ENCODE results near the gene SHCBP1L. TPM values are rescaled to one million over a fixed set of nuclear protein-coding genes. Genes with fewer than 3 reads are reported as not detected.
"Not testable (repeated sequence)": the region's sequence is repeated elsewhere in the genome, so short reads cannot be mapped to it uniquely, and the experiment has no call there.

SHCBP1L gene
- polyA plus RNA-seq, 3 donors: 0.12 TPM; not detected in 2

DNA sequence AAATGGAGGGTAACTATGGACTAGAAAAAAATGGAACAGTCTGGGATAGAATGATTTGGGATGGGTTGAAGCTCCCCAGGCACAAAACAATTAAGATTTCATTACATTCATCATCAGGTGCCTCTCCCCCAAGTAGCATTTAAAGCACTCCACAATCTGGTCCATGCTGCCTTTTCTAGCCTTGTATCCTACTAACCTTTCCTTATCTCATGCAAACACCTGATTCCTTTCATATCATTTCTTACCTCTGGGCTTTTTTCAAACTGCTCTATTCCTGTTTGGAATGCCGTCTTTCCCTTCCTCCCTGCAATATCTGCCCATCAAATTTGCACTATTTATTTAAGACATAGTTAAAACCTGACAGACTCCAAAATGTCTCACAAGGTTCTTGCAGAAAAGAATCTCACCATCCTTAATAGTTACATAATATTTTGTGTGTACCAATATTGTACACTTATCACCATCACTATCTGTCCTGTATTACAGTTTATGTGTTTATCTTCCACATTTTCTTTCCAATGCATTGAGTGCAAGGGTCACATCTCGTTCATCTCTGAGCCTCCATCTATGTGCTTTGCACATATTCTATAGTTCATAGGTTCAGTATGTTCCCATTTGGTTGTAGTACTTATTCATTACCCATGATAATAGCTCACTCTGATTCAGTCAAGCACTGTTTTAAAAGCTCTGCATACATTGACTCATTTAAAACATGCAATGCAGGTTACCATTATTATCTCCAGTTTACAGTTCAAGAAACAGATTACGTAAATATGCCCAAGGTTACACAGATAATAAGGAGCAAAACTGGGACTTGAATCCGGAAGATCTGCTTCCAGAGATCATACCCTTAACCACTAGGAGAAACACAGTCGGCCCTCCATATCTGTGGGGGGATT is 16.1 kb upstream of the SHCBP1L start:
- H3K27ac ChIP-seq (ENCODE audit: low read depth, low read length): no peak overlapping the region
- WGBS, 3 donors: 47 to 85% (median 79%) methylated on average over 5 of the region's 5 CpGs

DNA sequence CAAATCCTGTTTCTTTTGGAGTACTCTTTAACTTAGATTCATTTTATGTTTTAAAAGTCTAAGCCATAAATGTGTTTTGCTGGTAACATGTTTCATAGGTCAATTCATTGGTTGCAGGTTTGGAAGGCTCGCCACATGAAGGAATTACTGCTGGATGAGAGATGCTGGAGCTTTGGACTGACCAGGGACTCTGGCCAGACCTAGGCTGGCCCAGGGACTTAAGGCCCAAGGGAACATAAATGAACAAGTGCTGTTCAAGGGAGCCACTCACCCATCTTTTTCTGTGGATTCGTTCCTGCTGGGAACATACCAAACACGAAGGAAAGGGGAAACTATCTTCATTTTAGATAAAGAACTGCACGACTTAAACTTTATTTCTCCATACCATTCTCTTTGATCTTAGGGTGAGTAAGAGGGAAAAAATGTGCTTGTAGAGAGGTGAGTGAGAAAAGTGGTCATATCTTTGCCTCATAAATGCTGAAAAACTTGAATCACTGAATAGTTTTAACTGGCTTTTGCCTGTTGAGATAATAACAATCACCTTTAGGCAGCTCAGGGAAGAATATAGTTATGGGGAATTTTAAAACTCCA is 15.3 kb upstream of the SHCBP1L start:
- 62 to 76% (median 73%) methylated on average over 4 of the region's 4 CpGs for WGBS, 3 donors
- H3K27ac ChIP-seq (ENCODE audit: low read depth, low read length): no peak overlapping the region

DNA sequence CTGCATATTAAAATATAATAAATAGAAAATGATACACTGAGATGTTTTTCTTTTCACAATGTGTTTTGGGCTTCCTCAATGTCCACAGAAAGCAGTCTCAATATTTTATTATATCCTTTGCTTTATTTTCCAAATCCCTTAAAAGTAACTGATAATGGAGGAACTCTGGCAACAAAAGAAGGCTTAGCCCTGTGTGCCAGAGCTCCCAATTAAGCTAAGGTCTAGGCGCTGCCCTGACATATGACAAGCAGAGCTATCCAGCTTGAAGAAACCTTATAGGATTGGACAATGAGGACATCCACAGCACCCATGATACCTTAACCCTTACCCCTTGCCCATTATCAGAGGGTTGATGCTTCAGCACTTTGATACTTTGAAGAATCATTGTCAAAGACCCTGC is 12.9 kb upstream of the SHCBP1L start:
- WGBS, 3 donors: 92 to 95% (median 93%) methylated on average over 1 of the region's 1 CpG
- no peak overlapping the region for H3K27ac ChIP-seq (ENCODE audit: low read depth, low read length)

DNA sequence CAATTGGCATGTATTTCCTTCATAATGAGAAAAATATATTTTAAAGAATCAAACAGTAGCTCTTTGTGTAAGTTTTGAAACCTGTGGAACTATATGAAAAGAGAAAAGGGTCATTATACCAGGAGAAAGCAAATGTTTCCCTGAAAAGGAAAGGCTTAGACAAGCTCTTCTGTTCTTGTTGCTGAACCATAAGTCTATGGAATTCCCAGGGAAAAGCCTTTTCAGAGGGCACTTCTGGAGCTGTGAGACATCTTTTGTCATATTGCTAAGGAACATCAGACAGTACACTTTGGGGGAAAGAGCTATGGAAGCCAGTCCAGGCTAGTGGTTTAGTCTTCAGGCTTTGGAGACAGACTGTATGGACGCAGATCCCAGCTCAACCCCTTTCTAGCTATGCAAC is 12.1 kb upstream of the SHCBP1L start:
- H3K27ac ChIP-seq (ENCODE audit: low read depth, low read length): no peak overlapping the region
- WGBS, 3 donors: 92 to 100% (median 93%) methylated on average over 1 of the region's 1 CpG

DNA sequence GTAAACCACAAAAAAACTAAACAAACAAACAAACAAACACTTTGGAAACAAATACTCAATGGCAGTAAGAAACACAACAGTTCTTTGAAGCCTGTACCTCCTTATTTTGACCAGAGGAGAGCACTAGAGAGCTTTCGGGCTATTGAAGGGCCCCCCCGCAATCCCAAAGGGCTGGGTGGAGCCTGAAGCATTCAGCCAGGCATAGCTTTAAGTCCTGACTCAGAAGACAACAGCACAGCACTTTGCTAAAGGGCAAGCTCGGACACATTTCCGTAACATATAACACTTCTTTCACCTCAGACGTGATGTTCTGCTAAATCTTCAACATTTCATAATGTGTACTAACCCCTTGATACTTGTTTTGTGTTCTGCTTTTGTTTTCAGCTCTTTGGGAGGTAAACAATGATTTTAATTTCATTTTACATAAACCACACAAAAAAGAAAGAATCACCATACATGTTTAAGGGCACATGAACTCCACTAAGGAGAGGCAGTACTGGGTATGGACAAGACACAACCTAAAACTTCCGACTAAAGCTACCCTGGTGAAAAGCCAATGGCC is 9.7 kb upstream of the SHCBP1L start:
- WGBS, 3 donors: 7 to 15% (median 11%) methylated on average over 6 of the region's 6 CpGs
- H3K27ac ChIP-seq (ENCODE audit: low read depth, low read length): no peak overlapping the region

DNA sequence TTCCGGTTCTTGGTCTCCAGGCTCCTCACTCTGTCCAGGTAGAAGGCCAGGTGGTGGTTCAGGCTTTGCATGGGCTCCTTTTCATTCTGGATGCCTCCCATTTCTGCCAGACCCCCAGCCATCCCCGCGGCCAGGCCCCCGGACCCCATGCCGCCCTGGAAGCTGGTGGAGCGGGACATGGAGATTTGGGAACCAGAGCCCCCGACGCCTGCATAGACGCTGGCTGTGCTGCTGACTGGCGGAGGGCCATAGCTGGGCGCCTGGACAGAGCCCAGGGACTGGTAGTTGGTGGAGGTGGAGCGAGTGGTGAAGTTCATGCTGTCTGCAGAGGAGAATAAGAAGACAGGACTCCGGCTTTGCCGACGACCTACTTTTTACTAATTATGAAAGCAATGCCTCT is 7.1 kb upstream of the SHCBP1L start:
- WGBS, 3 donors: 85 to 89% (median 86%) methylated on average over 15 of the region's 15 CpGs
- H3K27ac ChIP-seq (ENCODE audit: low read depth, low read length): no peak overlapping the region

DNA sequence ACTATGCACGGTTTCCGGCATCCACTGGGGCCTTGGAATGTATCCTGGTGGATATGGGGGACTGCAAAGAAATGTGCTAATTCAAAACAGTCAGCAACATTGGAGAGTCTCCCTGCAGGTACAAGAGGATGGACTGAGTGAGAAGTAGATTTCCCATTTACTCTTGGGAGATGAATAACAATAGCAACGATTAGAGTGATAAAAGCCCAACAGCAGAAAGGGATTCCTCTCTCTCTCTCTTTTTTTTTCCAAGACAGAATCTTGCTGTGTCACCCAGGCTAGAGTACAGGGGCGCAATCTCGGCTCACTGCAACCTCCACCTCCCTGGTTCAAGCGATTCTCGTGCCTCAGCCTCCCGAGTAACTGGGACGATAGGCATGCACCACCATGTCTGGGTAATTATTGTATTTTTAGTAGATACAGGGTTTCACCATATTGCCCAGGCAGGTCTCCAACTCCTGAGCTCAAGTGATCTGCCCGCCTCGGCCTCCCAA is 5.0 kb upstream of the SHCBP1L start:
- 79 to 89% (median 87%) methylated on average over 11 of the region's 11 CpGs for WGBS, 3 donors
- no peak overlapping the region for H3K27ac ChIP-seq (ENCODE audit: low read depth, low read length)

DNA sequence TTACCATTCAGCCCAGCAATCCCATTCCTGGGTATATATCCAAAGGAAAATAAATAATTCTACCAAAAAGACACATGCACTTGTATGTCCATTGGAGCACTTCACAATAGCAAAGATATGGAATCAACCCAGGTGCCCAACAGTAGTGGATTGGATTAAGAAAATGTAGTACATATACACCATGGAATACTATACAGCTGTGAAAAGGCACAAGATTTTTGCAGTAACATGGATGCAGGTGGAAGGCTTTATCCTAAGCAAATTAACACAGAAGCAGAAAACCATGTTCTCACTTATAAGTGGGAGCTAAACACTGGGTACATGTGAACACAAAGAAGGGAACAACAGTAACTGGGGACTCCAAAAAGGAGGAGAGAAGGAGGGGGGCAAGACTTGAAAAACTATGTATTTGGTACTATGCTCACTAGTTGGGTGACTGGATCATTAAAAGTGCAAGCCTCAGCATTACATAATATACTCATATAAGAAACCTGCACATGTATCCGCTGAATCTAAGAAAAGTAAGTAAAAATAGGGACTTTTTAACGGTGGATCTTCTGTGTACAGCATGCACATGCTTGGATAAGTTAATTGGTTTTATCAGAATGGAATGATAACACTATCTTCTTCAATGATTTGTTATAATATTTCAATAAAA is 3.9 kb upstream of the SHCBP1L start:
- 85 to 95% (median 89%) methylated on average over 2 of the region's 2 CpGs for WGBS, 3 donors

DNA sequence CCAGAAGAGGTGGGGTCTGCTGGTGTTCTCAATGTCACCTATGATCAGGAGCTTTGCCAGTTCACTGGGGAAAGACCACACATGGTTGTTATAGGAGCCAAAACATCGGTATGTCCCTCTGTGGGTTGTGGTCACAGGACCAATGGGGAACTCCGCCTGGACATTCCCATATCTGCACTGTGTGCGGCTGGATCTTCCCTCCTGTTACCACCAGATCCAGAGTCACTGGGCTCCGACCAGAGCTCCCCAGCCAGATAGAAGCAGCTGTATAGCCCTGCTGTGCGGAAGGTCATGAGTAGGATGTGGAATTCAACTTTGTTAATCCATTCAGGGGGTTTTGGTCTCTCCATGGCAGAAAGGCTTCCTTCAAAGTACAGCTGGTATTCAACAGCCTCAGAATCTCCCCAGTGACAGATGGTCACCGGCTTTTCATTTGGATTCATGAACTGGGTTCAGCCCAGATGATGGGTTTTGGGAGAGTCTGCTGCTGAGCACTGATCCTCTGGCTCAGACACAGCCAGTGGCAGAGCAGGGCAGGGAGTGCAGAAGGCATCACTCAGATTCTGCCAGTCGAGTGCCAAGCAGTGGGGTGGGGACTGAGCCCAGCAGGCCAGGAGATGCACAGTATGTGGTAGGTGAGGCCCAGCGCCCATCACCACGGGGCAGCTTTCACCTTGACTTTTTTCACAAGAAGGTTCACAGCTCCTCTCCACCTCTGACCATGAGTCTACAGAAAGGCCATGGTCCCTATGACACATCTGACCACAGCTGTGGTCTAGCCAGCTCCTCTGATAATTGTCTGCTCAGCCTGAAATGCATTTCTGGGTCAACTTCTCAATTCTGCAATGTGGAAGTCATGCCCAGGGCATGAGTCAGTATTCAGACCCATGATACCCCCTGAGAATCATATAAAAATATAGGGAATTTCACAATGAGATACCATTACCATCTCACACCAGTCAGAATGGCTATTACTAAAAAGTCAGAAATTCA is 2.9 kb upstream of the SHCBP1L start:
- 89 to 95% (median 92%) methylated on average over 9 of the region's 9 CpGs for WGBS, 3 donors

More for the DNA sequence above, 3.9 kb upstream of the SHCBP1L start:
- H3K27ac ChIP-seq (ENCODE audit: low read depth, low read length): no peak overlapping the region

DNA sequence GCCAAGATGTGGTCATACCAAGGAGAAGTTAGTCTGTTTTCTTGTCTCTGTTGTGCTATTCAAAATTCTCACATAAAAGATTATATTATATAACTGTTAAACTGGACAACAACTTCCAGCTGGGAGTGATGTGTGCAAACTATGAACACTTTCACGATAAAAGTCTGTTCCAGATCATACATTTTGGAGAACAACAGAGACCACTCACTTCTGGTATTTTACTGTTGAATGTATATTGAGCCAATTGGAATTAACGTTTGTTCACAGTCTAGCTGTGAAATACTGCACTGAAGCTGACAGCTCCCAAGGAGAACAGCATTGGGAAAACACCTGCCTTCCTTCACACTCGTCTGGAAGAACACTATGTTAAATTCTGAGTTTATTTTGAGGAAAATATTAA is 860 bp upstream of the SHCBP1L start:
- no peak overlapping the region for H3K27ac ChIP-seq (ENCODE audit: low read depth, low read length)
- WGBS, 3 donors: 61 to 82% (median 82%) methylated on average over 3 of the region's 3 CpGs

More for the DNA sequence above, 2.9 kb upstream of the SHCBP1L start:
- H3K27ac ChIP-seq (ENCODE audit: low read depth, low read length): no peak overlapping the region

DNA sequence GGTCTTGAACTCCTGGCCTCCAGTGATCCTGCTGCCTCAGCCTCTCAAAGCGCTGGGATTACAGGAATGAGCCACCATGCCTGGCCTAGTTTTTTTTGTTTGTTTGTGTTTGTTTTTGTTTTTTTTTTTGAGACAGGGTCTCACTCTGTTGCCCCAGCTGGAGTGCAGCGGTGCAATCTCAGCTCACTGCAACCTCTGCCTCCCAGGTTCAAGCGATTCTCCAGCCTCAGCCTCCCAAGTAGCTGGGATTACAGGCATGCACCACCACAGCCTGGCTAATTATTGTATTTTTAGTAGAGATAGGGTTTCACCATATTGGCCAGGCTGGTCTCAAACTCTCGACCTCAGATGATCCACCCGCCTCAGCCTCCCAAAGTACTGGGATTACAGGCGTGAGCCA is 9.6 kb downstream of the SHCBP1L start:
- WGBS, 3 donors: 96 to 98% (median 97%) methylated on average over 6 of the region's 6 CpGs

DNA sequence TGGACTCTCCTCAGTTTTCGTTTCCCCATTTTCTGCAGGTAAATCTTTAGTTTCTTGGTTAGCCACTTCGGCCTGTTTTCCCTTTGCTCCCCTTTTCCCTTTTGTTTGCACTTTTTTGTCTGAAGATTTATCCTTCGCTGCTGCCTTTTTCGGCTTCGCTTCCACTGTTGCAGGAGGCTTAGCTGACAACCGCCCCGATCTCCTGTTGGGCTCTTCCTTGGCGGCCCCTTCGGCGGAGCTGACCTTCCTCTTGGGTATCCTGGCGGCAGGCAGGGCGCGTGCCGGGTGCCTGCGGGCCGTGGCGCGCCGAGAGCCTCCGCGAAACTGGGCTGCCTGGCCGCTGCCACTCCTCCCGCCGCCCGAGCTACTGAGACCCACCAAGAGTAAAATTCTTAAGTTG is 10.8 kb downstream of the SHCBP1L start:
- H3K27ac ChIP-seq (ENCODE audit: low read depth, low read length): not testable (repeated sequence)
- WGBS, 3 donors: 26 to 28% (median 27%) methylated on average over 25 of the region's 25 CpGs

More for the DNA sequence above, 9.6 kb downstream of the SHCBP1L start:
- H3K27ac ChIP-seq (ENCODE audit: low read depth, low read length): not testable (repeated sequence)

DNA sequence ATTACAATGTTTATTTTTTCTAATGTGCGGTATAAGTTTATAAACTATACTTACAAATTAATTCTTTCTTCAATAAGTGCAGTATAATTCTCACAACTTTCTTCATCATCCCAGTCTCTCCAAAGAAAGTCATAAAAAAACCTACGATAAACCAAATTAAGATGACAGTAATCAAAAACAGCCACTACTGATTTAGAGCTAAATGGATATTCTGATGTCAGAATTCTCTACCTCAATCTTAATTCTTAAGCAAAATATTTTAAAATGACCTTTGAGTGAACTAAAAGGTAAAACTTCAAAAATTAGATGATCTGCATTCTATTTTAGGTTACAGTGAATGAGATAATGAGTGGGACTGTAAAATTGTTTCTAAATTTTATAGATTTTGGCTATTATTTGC is 13.6 kb downstream of the SHCBP1L start:
- 92 to 96% (median 95%) methylated on average over 2 of the region's 2 CpGs for WGBS, 3 donors
- no peak overlapping the region for H3K27ac ChIP-seq (ENCODE audit: low read depth, low read length)

DNA sequence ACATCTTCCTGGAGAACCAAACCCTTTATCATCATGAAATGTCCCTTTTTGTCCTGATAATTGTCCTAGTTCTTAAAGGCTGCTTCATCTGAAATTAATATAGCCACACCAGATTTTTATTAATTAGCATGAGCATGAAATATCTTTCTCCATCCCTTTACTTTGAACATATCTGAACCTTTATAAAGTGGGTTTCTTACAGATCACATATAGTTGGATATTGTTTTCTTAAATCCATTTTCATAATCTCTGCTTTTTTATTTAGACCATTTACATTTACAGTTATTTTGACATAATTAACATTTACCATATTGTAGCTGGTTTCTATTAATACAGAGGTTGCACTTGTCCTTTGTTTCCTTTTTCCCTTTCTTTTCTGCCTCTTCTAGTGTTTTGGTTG is 17.2 kb downstream of the SHCBP1L start:
- H3K27ac ChIP-seq (ENCODE audit: low read depth, low read length): no peak overlapping the region

DNA sequence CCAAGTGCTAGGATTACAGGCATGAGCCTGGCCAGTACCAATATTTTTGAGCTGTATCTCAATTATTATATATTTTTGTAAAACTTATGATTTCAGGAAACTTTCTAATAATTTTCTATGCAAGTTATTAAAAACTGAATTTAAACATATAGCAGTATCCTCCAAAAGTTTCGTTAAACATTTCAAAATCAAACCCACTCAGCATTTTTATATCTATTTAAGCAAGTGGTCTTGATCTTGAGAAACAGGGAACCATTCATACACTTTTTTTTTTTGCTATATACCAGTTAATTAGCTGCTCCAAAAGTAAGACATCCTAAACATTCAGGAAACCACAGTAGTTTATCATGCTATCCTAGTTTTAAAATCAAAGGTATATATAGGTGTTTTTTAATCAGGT is 22.0 kb downstream of the SHCBP1L start:
- 74 to 77% (median 75%) methylated on average over 1 of the region's 1 CpG for WGBS, 3 donors
- no peak overlapping the region for H3K27ac ChIP-seq (ENCODE audit: low read depth, low read length)

DNA sequence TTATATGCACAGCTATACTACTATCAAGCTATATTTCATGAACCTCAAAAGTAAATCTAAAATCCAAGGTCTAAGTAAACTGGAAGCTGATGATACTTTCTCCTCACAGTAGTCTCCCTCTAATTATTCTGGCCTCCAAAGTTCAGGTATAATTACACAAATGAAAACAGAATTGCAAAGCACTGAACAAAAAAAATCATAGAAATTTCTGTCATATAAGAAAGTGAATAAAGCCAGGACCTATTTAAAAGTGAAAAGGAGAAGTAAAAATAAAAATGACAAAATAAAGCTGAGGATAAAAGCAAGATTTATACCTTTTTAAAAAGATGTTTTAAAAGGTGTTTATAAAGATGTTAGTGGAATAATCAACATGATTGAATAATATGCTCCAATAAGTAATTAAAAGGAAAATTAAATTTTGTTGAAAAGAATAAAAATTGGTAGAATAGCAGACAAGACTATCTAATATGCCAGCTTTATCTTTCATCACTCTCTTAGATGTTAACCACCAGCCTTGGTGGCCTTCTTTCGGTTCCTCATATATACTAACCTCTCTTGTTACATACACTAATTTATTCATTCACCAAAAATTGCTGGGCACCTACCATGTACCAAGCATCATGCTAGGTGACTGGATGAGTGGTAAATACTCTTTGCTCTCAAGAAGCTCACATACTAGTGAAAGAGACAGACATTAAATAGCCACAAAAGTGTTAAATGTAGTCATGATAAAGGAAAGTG is 25.1 kb downstream of the SHCBP1L start:
- WGBS, 3 donors: 68 to 92% (median 87%) methylated on average over 1 of the region's 1 CpG
- no peak overlapping the region for H3K27ac ChIP-seq (ENCODE audit: low read depth, low read length)

DNA sequence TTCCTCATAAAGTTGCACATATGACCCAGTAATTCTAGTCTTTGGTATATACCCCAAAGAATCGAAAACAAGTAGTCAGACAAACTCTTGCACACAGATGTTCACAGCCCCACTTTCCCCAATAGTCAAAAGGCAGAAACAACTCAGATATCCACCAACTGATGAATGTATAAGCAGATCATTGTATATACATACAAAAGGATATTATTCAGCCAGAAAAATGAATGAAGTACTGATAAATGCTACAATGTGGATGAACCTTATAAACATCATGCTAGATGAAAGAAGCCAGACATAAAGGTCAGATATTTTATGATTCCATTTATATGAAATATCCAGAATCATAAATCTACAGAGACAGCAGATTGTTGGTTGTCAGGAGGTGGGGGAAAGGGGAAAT is 27.3 kb downstream of the SHCBP1L start:
- 62 to 90% (median 84%) methylated on average over 1 of the region's 1 CpG for WGBS, 3 donors
- H3K27ac ChIP-seq (ENCODE audit: low read depth, low read length): no peak overlapping the region

Data from adipose tissue (tissue), 3 donors.